ENCODE measurements around the gene CFTR. TPM values are rescaled to one million over a fixed set of nuclear protein-coding genes. Genes with fewer than 3 reads are reported as not detected.

CFTR gene
- total RNA-seq, 2 donors from 2014 or later: 121 to 127 TPM

GRCh38 chr7:117664047-117664446 is 184.2 kb downstream of the CFTR start:
- Histone ChIP-seq H3K27me3 (no peaks in the 10 kb centered on the region), H3K9ac (ENCODE audit: low read depth in 2 of 2, low read length in 2 of 2) (no peak overlapping the region), H3K9me3 (no peaks in the 10 kb centered on the region), H3K27ac (no peak overlapping the region), H3K4me1 (no peaks in the 10 kb centered on the region), H3K36me3 (no peaks in the 10 kb centered on the region), H3K4me3 (no peak overlapping the region)
- intact Hi-C loops (cut with DNase I): no loop called here
- TF ChIP-seq CTCF (IDR thresholded peaks at IDR 0.05): no peak
- DNase-seq: no peak

GRCh38 chr7:117665368-117665767 is 185.5 kb downstream of the CFTR start:
- Histone ChIP-seq H3K27me3 (no peaks in the 10 kb centered on the region), H3K9me3 (no peaks in the 10 kb centered on the region), H3K27ac (no peak overlapping the region), H3K9ac (ENCODE audit: low read depth in 2 of 2, low read length in 2 of 2) (no peak overlapping the region), H3K4me1 (no peaks in the 10 kb centered on the region), H3K4me3 (no peak overlapping the region), H3K36me3 (no peaks in the 10 kb centered on the region)
- DNase-seq: no peak
- intact Hi-C loops (cut with DNase I): no loop called here
- no peak for TF ChIP-seq CTCF (IDR thresholded peaks at IDR 0.05)

GRCh38 chr7:117666031-117666430 is 186.2 kb downstream of the CFTR start:
- Histone ChIP-seq H3K9me3 (no peaks in the 10 kb centered on the region), H3K4me1 (no peaks in the 10 kb centered on the region), H3K4me3 (no peak overlapping the region), H3K27me3 (no peaks in the 10 kb centered on the region), H3K27ac (no peak overlapping the region), H3K9ac (ENCODE audit: low read depth in 2 of 2, low read length in 2 of 2) (no peak overlapping the region), H3K36me3 (no peaks in the 10 kb centered on the region)
- DNase-seq: peak; percentile 9
- TF ChIP-seq CTCF (IDR thresholded peaks at IDR 0.05): no peak
- intact Hi-C loops (cut with DNase I): no loop called here

GRCh38 chr7:117666689-117667088 is 186.9 kb downstream of the CFTR start:
- H3K27me3 ChIP-seq: no peaks in the 10 kb centered on the region
- H3K9me3 ChIP-seq: no peaks in the 10 kb centered on the region
- no peak overlapping the region for H3K27ac ChIP-seq
- H3K4me3 ChIP-seq: no peak overlapping the region
- intact Hi-C loops (cut with DNase I): no loop called here
- DNase-seq: no peak
- H3K4me1 ChIP-seq: no peaks in the 10 kb centered on the region
- no peaks in the 10 kb centered on the region for H3K36me3 ChIP-seq
- no peak overlapping the region for H3K9ac ChIP-seq (ENCODE audit: low read depth in 2 of 2, low read length in 2 of 2)
- no peak for TF ChIP-seq CTCF (IDR thresholded peaks at IDR 0.05)

GRCh38 chr7:117667456-117667855 is 187.6 kb downstream of the CFTR start:
- TF ChIP-seq CTCF (IDR thresholded peaks at IDR 0.05): no peak
- intact Hi-C loops (cut with DNase I): no loop called here
- Histone ChIP-seq H3K27me3 (no peaks in the 10 kb centered on the region), H3K27ac (no peak overlapping the region), H3K9me3 (no peaks in the 10 kb centered on the region), H3K9ac (ENCODE audit: low read depth in 2 of 2, low read length in 2 of 2) (no peak overlapping the region), H3K4me1 (peaks cover 2% of the 10 kb centered on the region), H3K36me3 (no peaks in the 10 kb centered on the region), H3K4me3 (no peak overlapping the region)
- peak; percentile 1 for DNase-seq

- Histone ChIP-seq H3K27ac (no peak overlapping the region), H3K27me3 (no peaks in the 10 kb centered on the region), H3K9ac (ENCODE audit: low read depth in 2 of 2, low read length in 2 of 2) (no peak overlapping the region), H3K4me3 (no peak overlapping the region), H3K36me3 (no peaks in the 10 kb centered on the region), H3K4me1 (peaks cover 5% of the 10 kb centered on the region), H3K9me3 (no peaks in the 10 kb centered on the region)
- peak; percentile 16 for DNase-seq
- intact Hi-C loops (cut with DNase I): no loop called here
- TF ChIP-seq CTCF (IDR thresholded peaks at IDR 0.05): no peak
These were observed 190.0 kb downstream of the CFTR start for GRCh38 chr7:117669818-117670217.

All from colonic mucosa (tissue), 4 donors.